ENCODE results near the gene TGFBR2. TPM values are rescaled to one million over a fixed set of nuclear protein-coding genes. Genes with fewer than 3 reads are reported as not detected.

TGFBR2 gene
- polyA plus RNA-seq, 1 of the 3 experiments (the other 2 are of a cell fraction): 48.3 TPM

DNA sequence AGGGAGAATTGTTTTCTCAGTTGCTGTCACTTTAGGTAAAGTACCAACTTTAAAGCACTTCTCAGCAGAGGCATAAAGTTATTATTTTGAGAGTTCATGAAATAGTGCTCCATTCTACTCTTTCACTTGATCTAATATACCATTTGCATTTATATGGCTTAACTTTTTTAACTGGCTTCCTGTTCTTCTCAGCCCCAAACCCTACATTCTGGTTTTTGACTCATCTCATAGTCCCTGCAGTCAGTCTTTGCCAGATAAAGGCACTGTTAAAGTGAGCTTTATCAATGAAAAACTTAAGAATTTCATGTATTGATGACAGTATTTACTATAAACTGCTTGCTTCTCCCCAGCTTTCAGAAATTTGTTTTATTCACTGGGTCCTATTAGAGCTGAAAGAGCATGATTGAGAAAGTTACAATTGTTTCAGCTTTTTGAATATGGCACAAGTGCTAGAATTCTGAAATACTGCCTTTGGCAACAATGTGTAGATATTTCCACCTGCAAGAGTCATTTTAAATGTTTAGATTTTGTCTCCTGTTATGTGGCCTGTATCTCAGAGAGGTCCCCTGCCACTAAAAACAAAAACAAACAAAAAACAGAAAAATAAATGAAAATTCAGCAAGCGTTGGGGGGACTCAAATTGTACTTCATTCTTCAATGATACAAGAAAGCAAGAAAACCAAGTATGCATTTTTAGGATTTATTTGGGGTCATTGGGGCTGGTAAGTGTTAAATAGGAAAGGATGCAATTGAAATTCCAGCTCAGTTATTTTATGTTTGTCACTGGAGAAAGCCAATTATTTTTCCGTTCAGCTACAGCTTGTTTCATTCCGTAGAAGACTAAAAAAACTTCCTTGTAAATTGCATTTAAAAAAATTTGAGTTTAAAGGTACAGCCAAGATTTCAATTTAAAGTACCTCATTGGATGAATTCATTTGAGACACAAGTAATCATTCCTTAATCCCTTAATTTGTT is 28.6 kb downstream of the TGFBR2 start:
- DNase-seq: no peak
- H3K9me2 ChIP-seq: no peaks in the 10 kb centered on the region
- H3K4me2 ChIP-seq: no peak overlapping the region
- H3K9me3 ChIP-seq: no peaks in the 10 kb centered on the region
- ChIA-PET POLR2A (interaction anchor here (0.7 kb wide), 1 partner anchor 1718 kb away, joined by 3 read pairs; no protein-coding TSS in a partner anchor), CTCF (no interaction called here)
- peaks cover 3 to 42% of the 10 kb centered on the region in 2 experiments for H3K36me3 ChIP-seq (replicated peaks in 1 of 2; ENCODE audit: control insufficient read depth in 1 of 2, insufficient read depth in 2 of 2, low read length in 1 of 2)
- peaks cover 4% of the 10 kb centered on the region; the same call in 1 of the 2 replicates for H4K20me1 ChIP-seq (ENCODE audit: insufficient read depth)
- H3K9ac ChIP-seq: no peak overlapping the region
- 97% methylated on average over 3 of the region's 3 CpGs for WGBS (ENCODE audit: low lambda C conversion rate)
- no peak overlapping the region for H3K4me3 ChIP-seq (ENCODE audit: low read depth in 2 of 2, low read length in 1 of 2)
- H3K79me2 ChIP-seq (ENCODE audit: insufficient read depth): peaks cover 100% of the 10 kb centered on the region
- TF ChIP-seq, protein P1, sequence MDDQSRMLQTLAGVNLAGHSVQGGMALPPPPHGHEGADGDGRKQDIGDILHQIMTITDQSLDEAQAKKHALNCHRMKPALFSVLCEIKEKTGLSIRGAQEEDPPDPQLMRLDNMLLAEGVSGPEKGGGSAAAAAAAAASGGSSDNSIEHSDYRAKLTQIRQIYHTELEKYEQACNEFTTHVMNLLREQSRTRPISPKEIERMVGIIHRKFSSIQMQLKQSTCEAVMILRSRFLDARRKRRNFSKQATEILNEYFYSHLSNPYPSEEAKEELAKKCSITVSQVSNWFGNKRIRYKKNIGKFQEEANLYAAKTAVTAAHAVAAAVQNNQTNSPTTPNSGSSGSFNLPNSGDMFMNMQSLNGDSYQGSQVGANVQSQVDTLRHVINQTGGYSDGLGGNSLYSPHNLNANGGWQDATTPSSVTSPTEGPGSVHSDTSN (IDR thresholded peaks at IDR 0.05): no peak
- TF ChIP-seq NRF1 (IDR thresholded peaks at IDR 0.05; ENCODE audit: low read depth, low read length) (no peak), MXI1 (IDR thresholded peaks at IDR 0.05; ENCODE audit: low read depth, low read length) (no peak), RCOR1 (IDR thresholded peaks at IDR 0.05; ENCODE audit: low read length) (no peak), GABPA (IDR thresholded peaks at IDR 0.05; ENCODE audit: low read depth) (no peak), NFIC (IDR thresholded peaks at IDR 0.05; ENCODE audit: borderline replicate concordance) (no peak), EP300 (IDR thresholded peaks at IDR 0.05; ENCODE audit: borderline replicate concordance in 1 of 2, low read depth in 1 of 2, low read length in 1 of 2) (no peak)
- TF ChIP-seq, protein P2, sequence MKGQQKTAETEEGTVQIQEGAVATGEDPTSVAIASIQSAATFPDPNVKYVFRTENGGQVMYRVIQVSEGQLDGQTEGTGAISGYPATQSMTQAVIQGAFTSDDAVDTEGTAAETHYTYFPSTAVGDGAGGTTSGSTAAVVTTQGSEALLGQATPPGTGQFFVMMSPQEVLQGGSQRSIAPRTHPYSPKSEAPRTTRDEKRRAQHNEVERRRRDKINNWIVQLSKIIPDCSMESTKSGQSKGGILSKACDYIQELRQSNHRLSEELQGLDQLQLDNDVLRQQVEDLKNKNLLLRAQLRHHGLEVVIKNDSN (IDR thresholded peaks at IDR 0.05; ENCODE audit: borderline replicate concordance, low read depth): no peak
- TF ChIP-seq, protein P3, sequence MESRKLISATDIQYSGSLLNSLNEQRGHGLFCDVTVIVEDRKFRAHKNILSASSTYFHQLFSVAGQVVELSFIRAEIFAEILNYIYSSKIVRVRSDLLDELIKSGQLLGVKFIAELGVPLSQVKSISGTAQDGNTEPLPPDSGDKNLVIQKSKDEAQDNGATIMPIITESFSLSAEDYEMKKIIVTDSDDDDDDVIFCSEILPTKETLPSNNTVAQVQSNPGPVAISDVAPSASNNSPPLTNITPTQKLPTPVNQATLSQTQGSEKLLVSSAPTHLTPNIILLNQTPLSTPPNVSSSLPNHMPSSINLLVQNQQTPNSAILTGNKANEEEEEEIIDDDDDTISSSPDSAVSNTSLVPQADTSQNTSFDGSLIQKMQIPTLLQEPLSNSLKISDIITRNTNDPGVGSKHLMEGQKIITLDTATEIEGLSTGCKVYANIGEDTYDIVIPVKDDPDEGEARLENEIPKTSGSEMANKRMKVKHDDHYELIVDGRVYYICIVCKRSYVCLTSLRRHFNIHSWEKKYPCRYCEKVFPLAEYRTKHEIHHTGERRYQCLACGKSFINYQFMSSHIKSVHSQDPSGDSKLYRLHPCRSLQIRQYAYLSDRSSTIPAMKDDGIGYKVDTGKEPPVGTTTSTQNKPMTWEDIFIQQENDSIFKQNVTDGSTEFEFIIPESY (IDR thresholded peaks at IDR 0.05; ENCODE audit: borderline replicate concordance, low read depth): no peak
- H3K27ac ChIP-seq (ENCODE audit: low read depth in 2 of 2, low read length in 1 of 2): no peak overlapping the region
- no peaks in the 10 kb centered on the region for H3K27me3 ChIP-seq (ENCODE audit: insufficient read depth)
- H3F3A ChIP-seq (replicated peaks; ENCODE audit: insufficient read depth): peaks cover 4% of the 10 kb centered on the region
- no peak overlapping the region for H2AFZ ChIP-seq (ENCODE audit: low read depth)
- H3K4me1 ChIP-seq (ENCODE audit: control insufficient read depth in 1 of 2, insufficient read depth in 2 of 2, low read depth in 1 of 2, low read length in 1 of 2): peaks cover 13 to 30% of the 10 kb centered on the region in 2 experiments; a peak in 3 of 4 replicates
